ENCODE measurements around the gene TCF7L2.

TCF7L2 gene

DNA sequence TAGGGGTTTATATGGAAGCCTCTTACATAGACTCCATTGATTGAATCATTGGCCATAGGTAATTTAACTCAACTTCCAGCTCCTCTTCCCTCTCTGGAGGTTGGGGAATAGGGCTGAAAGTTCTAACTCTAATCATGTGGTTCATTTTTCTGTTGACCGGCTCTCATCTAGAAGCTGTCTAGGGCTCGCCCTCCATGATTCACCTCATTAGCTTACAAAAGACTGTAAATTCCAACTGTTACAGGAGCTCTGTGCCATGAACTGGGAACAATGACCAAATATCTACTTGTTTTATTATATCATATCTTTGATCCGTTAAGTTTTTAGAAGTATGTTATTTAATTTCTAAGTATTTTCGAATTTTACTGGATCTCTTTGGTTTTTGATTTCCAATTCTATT is 263.0 kb downstream of the TCF7L2 start:
- Histone ChIP-seq H3K27me3 (ENCODE audit: insufficient read depth, low read length) (no peaks in the 10 kb centered on the region), H2BK5ac (ENCODE audit: low read depth, low read length, poor library complexity) (no peak overlapping the region), H4K8ac (ENCODE audit: low read depth, low read length) (no peak overlapping the region), H2AFZ (ENCODE audit: insufficient read depth, low read length, poor library complexity) (no peak overlapping the region), H4K12ac (ENCODE audit: low read depth, low read length) (no peak overlapping the region), H3K4me2 (ENCODE audit: low read length) (no peak overlapping the region), H3K4me1 (ENCODE audit: control insufficient read depth in 1 of 2, insufficient read depth in 2 of 2, low read length in 2 of 2) (no peaks in the 10 kb centered on the region), H3K4ac (ENCODE audit: low read depth, low read length) (no peak overlapping the region), H3K36me3 (ENCODE audit: control insufficient read depth in 1 of 2, insufficient read depth in 2 of 2, low read length in 2 of 2) (no peaks in the 10 kb centered on the region), H3K79me1 (ENCODE audit: low read length) (no peaks in the 10 kb centered on the region), H2BK12ac (ENCODE audit: low read length) (no peak overlapping the region), H3K79me2 (ENCODE audit: control insufficient read depth, insufficient read depth, low read length, poor library complexity) (no peaks in the 10 kb centered on the region), H3K4me3 (ENCODE audit: low read depth, low read length) (no peak overlapping the region), H3K23ac (ENCODE audit: low read length) (no peak overlapping the region), H3K9me3 (ENCODE audit: insufficient read depth, low read depth, low read length) (no peaks in the 10 kb centered on the region), H3K27ac (ENCODE audit: low read depth, low read length) (no peak overlapping the region), H3K18ac (ENCODE audit: low read length) (no peak overlapping the region), H2BK120ac (ENCODE audit: insufficient read depth, low read length, poor library complexity) (no peak overlapping the region), H3K14ac (ENCODE audit: low read length) (no peak overlapping the region), H4K91ac (ENCODE audit: low read depth, low read length) (no peak overlapping the region), H2AK5ac (ENCODE audit: low read length) (no peak overlapping the region), H3K9ac (ENCODE audit: low read length) (no peak overlapping the region)
- DNase-seq = no peak
- no CpG with 5 or more reads among the region's 4 CpGs for WGBS (ENCODE audit: extremely low coverage, insufficient coverage, insufficient read length)

DNA sequence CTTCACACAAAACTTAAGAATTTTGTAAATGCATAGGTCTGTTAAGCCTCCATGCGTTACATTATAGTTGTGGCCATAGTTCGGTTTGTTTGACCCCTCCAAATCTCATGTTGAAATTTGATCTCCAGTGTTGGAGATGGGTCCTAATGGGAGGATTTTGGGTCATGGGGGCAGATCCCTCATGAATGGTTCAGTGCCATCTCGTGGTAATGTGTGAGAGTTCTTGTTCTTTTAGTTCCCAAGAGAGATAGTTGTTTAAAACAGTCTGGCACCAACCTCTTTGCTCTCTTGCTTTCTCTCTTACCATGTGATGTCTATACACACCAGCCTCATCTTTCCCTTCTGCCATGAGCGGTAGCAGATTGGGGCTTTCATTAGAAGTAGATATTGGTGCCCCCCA is 264.3 kb downstream of the TCF7L2 start:
- Histone ChIP-seq H3K4me1 (ENCODE audit: control insufficient read depth in 1 of 2, insufficient read depth in 2 of 2, low read length in 2 of 2) (no peaks in the 10 kb centered on the region), H2BK120ac (ENCODE audit: insufficient read depth, low read length, poor library complexity) (no peak overlapping the region), H2BK5ac (ENCODE audit: low read depth, low read length, poor library complexity) (no peak overlapping the region), H4K91ac (ENCODE audit: low read depth, low read length) (no peak overlapping the region), H4K8ac (ENCODE audit: low read depth, low read length) (no peak overlapping the region), H4K12ac (ENCODE audit: low read depth, low read length) (no peak overlapping the region), H3K4me2 (ENCODE audit: low read length) (no peak overlapping the region), H3K9ac (ENCODE audit: low read length) (no peak overlapping the region), H3K79me1 (ENCODE audit: low read length) (no peaks in the 10 kb centered on the region), H3K36me3 (ENCODE audit: control insufficient read depth in 1 of 2, insufficient read depth in 2 of 2, low read length in 2 of 2) (no peaks in the 10 kb centered on the region), H2BK12ac (ENCODE audit: low read length) (no peak overlapping the region), H3K4me3 (ENCODE audit: low read depth, low read length) (no peak overlapping the region), H3K23ac (ENCODE audit: low read length) (no peak overlapping the region), H3K4ac (ENCODE audit: low read depth, low read length) (no peak overlapping the region), H2AK5ac (ENCODE audit: low read length) (no peak overlapping the region), H3K79me2 (ENCODE audit: control insufficient read depth, insufficient read depth, low read length, poor library complexity) (no peaks in the 10 kb centered on the region), H3K27ac (ENCODE audit: low read depth, low read length) (no peak overlapping the region), H3K9me3 (ENCODE audit: insufficient read depth, low read depth, low read length) (no peaks in the 10 kb centered on the region), H2AFZ (ENCODE audit: insufficient read depth, low read length, poor library complexity) (no peak overlapping the region), H3K18ac (ENCODE audit: low read length) (no peak overlapping the region), H3K14ac (ENCODE audit: low read length) (no peak overlapping the region), H3K27me3 (ENCODE audit: insufficient read depth, low read length) (no peaks in the 10 kb centered on the region)
- DNase-seq = no peak
- no CpG with 5 or more reads among the region's 4 CpGs for WGBS (ENCODE audit: extremely low coverage, insufficient coverage, insufficient read length)

- Histone ChIP-seq H4K12ac (ENCODE audit: low read depth, low read length) (no peak overlapping the region), H3K79me1 (ENCODE audit: low read length) (no peaks in the 10 kb centered on the region), H2BK5ac (ENCODE audit: low read depth, low read length, poor library complexity) (no peak overlapping the region), H3K23ac (ENCODE audit: low read length) (no peak overlapping the region), H3K27me3 (ENCODE audit: insufficient read depth, low read length) (no peaks in the 10 kb centered on the region), H4K91ac (ENCODE audit: low read depth, low read length) (no peak overlapping the region), H3K4me2 (ENCODE audit: low read length) (no peak overlapping the region), H3K9me3 (ENCODE audit: insufficient read depth, low read depth, low read length) (no peaks in the 10 kb centered on the region), H2AK5ac (ENCODE audit: low read length) (no peak overlapping the region), H3K79me2 (ENCODE audit: control insufficient read depth, insufficient read depth, low read length, poor library complexity) (no peaks in the 10 kb centered on the region), H4K8ac (ENCODE audit: low read depth, low read length) (no peak overlapping the region), H3K9ac (ENCODE audit: low read length) (no peak overlapping the region), H3K14ac (ENCODE audit: low read length) (no peak overlapping the region), H2BK12ac (ENCODE audit: low read length) (no peak overlapping the region), H3K4me3 (ENCODE audit: low read depth, low read length) (no peak overlapping the region), H3K4me1 (ENCODE audit: control insufficient read depth in 1 of 2, insufficient read depth in 2 of 2, low read length in 2 of 2) (peaks cover 0 to 3% of the 10 kb centered on the region in 2 experiments), H3K27ac (ENCODE audit: low read depth, low read length) (no peak overlapping the region), H3K18ac (ENCODE audit: low read length) (no peak overlapping the region), H3K4ac (ENCODE audit: low read depth, low read length) (no peak overlapping the region), H2AFZ (ENCODE audit: insufficient read depth, low read length, poor library complexity) (no peak overlapping the region), H3K36me3 (ENCODE audit: control insufficient read depth in 1 of 2, insufficient read depth in 2 of 2, low read length in 2 of 2) (no peaks in the 10 kb centered on the region), H2BK120ac (ENCODE audit: insufficient read depth, low read length, poor library complexity) (no peak overlapping the region)
- DNase-seq = peak in 1 of 2 donors; percentile 22
- no CpG with 5 or more reads among the region's 3 CpGs for WGBS (ENCODE audit: extremely low coverage, insufficient coverage, insufficient read length)
These were observed 266.1 kb downstream of the TCF7L2 start for GRCh38 chr10:113216102-113216501.
